GM18519 (cell line): ENCODE measurements around the gene LRP1B.

Source experiments
- ATAC-seq: cut with Tn5 transposase; IDR thresholded peaks from one replicate; pipeline ENCODE4 v1.9.1; 2021; ENCODE audit warnings: mild to moderate bottlenecking, moderate library complexity; ENCODE audit not compliant: unreplicated experiment, low FRiP score

LRP1B gene

GRCh38 chr2:142131010-142131669, at the start of gene LRP1B:
LRP1B (minus strand) TSS chr2:142131016; CDS start chr2:142130729, 287 bp downstream.
- ATAC-seq, result peak; percentile 38

DNA sequence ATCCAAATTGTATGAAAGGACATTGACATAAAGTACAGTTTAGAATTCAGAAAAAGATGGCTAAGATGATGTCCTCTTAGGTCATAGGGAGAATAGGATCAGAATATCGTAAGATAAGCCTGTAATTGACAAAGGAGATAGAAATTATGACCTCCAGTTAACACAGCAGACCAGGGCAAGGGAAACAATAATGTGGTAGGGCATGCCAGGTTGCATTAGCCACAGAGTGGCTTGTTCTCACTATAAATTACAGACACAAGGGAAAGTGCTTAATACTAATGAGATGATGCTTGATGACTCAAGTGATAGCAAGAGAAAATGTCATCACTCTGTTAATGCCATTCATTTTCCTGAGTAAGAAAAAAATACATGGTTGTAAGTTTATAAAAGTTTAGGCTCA, 48.9 kb upstream of the LRP1B start:
- ATAC-seq, result no peak

DNA sequence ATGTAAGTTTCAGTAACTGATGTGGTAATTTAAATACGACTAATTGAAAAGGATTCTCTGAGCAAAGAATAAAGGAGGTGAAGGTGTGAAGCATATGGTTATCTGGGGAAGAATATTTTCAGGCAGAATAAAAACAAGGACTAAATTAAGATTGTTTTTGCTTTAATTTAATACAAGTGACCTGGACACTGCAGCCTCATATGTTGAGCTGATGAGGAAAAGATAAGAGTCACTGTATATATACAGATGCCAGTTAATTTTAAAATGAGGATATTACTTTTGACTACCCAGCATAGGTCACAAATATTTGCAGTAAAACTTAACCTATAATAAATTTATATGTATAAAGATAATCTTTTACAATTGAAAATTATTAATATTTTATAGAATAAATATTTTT, 47.8 kb upstream of the LRP1B start:
- ATAC-seq, result no peak

DNA sequence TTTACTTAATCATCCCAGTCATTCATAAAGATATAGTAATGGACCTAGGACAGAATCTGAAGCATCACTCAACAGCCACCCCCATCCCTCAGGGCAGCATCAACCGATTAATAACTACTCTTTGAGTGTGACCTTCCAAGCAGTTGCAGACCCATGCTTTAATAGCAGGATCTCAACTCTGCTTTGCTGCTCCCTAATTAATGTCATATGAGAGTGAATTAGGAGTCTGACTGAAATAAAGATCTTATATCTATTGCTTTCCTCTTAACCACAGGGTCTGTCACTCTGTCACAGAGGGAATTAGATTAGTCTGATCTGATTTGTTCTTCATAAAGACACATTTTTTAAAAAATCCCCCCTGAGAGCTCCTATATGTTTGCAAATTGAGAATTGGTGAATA, 46.1 kb upstream of the LRP1B start:
- ATAC-seq, result no peak

DNA sequence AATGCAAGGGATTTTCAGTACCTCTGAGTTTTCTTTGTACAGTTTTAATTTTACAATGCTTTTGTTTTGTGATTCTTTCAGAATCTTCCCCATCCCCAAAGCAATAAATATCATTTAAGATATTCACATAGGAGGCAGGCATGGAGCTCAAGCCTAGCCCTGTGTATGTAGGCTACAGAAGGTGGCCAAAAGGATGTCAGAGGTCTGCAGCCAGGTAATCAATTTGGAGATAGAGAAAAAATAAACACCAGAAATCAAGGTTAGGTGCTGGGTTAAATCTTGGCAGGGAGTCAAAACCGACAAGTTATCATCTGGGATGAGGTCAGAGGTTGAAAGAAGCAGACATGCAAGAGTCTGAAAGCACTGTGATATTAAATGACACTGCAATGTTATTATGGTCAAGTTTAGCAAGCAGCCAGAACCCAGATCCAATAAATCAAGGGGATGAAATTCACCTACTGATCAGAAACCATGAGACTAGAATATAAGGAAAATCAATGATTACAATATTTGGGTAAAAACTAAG, 45.1 kb upstream of the LRP1B start:
- no peak for ATAC-seq

DNA sequence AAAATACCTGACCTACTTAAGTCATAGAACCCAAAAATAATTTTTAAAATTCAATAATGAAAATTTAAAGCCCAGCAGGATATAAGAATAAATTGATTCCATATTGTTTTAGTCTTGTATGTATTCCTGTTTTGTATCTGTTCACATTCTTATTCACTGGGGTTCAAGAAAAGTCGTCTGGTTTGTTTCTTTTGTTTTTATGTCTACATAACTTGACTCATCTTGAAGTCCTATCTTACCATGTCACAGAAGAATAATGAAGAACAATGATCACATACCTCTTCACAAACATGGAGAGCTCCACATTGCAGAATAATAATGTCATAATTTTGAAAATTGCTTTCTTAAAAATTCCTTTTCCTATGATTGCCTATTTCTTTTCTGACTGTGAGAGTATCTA, 43.4 kb upstream of the LRP1B start:
- no peak for ATAC-seq

GRCh38 chr2:142170847-142171246, 40.0 kb upstream of the LRP1B start:
- ATAC-seq, result no peak

DNA sequence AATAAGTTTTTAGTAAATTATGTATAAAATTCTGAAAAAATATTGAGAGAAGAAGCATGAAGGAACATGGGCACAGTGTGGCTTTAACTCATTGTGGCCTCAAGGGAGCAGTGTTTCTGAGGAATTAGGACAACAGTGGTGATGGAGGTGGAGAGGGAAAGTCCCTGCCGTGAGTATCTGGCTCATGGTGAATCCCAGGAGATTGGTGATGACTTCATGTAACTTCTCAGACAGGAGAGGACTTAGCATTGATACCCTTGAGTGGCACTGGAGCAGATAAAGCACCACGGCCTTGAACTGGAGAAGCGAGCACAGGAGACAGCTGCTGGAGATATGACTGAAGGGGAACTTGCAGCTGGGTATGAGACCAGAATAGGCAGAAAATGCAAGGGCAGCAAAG, 35.0 kb upstream of the LRP1B start:
- ATAC-seq, result peak; percentile 97

GRCh38 chr2:142153601-142154000, 22.8 kb upstream of the LRP1B start:
- ATAC-seq, result no peak

DNA sequence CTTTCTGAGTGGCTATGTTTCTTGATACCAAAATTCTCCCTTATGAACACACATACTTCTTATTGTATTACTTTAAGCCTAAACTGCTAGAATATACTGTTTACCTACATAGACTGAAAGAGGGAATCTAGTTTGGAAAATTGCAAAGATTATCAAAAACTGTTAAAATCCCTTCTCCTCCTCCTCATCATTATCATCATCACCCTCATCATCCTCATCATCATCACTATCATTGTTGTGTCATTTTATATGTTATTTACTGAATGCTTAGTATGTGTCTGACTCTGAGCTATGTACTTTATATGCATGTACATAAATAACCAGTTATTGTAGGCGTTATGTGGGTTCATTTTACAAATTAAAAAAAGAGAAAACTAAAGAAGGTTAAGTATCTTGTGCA, 19.6 kb upstream of the LRP1B start:
- ATAC-seq, result no peak

DNA sequence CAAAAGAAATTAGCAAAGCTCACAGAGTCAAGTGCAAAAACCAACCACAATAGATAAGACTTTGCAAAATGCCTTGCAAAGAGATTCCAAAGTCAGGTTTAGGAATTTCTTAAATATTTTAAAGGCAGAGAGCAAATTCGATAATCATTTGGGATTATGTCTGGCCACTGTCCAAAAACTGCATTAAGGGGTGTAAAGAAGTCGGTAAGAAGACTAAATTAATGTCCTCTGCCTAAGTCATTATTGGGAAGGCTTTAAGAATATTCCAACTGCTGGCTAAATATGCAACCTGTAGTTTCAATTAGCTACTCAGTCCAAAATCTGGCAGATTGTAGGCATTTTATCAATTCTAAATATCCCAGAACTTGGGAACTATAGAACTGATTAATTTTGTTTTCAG, 13.7 kb upstream of the LRP1B start:
- no peak for ATAC-seq

DNA sequence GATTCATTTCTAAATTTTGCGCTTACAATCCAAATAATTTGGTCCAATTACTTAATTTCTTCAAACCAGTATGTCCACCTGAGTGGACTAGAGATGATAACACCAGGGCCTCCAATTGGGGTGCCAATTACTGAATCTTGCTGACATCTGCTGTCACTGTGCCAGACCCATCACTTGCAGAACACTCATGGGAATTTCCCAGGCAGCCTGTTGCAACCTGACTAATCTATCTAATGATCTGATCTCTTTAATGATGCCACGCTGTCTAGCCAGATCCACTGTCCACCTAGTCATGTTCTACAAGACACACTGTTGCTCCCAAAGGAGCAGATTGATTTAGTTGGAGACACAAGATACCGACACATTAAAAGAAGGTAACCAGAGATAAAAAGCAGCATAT, 11.8 kb upstream of the LRP1B start:
- ATAC-seq, result no peak

DNA sequence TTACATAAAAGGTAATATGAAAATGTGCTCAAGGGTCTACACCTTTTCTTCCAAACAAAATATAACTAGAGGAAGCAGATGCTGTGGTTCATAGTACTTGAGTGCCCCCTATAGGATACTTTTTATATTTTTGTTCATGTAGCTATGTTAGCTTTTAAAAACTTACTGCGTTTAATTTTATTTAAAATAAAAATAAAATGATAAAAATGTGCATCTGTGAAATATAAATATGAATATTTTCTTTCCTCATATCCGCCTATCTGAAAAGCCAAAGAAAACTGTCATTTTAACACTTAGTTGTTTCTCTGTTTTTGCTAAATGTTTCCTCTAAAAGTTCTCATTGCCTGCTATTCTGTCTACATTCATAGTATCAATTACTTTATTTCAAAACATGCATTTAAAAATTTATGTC, 9.6 kb upstream of the LRP1B start:
- peak; percentile 70 for ATAC-seq

DNA sequence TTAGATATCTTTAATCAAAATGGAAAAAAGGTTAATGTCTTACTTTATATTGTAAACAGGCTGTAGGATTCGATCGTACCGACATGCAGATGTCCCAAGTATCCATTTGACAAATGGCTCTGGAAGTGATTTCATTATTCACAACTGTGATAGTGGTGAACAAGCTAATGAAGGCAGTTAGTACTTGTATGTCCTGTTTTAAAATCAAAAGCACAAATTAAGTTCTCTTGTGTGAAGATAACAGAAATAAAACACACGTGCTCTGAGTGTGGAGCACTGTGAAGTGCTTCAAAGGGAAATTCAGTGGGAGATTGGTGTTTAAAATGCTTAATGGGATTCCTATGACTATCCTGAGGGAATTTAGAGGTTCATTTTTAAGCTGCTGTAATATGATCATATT, 8.6 kb upstream of the LRP1B start:
- no peak for ATAC-seq

DNA sequence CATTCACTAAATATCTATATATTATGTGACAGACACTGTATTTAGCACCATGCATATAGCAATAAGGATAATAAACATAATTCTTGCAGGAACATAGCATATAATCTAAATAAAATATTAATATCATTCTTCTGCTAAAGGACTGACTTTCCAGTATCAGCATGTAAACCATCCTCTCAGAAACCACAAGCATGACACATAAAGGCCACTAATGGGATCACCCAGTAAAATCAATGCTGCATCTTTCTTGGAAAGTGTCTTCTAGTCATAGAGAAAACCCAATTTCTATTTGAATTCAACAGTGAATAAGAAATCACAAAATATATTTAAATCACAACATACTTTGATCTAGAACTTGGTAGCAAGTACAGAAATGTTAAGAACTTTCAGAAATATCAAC, 5.8 kb upstream of the LRP1B start:
- ATAC-seq, result no peak

DNA sequence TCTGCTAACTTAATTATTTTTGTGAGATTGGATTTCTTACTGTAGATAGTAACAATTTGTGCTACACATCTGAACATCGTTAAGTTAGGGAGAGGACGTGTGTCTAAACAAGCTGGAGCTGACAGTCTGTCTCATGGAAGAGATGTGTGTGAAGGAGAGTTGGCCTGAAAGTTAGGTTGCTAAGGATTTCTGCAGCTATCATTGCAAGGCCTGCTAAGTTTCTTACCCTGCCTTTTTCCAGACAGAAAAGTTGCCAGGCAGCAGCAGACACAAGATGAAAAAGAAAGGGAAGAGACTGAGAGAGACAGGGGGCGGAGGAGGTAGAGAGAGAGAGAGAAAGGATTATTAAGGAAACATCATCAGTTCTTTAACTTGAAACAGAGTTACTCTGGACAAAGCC, 4.1 kb upstream of the LRP1B start:
- no peak for ATAC-seq

GRCh38 chr2:142130111-142131009, 456 bp downstream of the LRP1B start:
- ATAC-seq, result peak; percentile 15

GRCh38 chr2:142128105-142128504, 2.7 kb downstream of the LRP1B start:
- ATAC-seq, result no peak

DNA sequence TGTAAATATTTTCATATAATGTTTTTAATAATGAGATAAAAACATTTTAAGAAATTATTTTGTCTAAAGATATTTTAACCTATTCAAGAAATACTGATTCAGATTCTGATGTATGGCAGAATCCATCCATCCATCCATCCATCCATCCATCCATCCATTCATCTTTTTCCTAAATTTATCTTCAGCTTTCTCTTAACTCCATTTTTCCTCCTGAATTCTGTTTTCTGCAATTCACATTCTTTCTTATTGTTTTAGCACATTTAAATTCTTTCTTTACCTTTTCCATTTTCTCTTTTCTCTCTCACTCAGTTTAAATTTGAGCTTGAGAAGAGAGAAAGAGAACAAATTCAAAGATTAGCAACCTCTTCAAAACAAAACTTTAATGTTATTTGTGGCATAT, 3.6 kb downstream of the LRP1B start:
- ATAC-seq, result no peak

DNA sequence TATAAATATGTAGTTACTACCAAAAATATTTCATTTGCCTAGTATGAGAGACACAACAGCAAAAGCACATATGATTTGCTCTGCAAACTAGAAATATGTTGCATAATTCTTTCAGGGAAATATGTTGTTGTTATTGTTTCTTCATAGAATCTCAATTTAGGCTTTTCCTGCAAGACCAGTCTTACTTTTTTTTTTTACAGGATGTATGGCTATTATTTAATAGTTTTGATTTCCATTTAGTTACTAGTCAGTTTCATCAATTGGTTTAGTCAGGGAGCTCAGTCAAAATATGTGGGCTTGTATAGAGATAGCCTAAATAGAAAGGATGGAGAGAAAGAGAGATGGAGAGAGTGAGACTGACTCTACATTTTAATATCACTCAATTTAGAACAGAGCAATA, 6.1 kb downstream of the LRP1B start:
- ATAC-seq, result no peak

GRCh38 chr2:142119347-142119746, 11.5 kb downstream of the LRP1B start:
- ATAC-seq, result no peak

DNA sequence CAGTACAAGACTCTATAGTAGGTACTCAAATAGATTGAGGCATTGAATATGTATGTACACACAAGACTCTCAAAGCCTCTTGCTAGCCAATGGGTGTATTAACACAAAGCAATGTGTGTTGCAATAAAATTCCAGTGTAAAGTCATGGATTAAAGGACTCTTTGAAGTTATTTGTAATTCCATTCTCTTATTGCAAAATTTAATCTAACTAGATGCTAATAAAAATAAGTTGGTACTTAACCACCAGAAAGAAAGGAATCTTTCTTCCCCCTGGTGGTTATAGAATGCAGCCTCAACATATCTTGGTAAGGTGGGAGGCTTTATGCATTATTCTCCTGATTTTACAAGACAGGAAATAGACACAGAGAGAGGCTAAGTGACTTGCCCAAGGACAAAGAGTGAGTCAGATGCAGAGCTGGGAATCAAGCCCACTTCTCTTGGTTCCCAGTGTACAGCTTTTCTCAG, 18.0 kb downstream of the LRP1B start:
- no peak for ATAC-seq
